ENCODE results near the gene SGCB.
"Not testable (repeated sequence)": the region's sequence is repeated elsewhere in the genome, so short reads cannot be mapped to it uniquely, and the experiment has no call there.

Gene SGCB, protein sequence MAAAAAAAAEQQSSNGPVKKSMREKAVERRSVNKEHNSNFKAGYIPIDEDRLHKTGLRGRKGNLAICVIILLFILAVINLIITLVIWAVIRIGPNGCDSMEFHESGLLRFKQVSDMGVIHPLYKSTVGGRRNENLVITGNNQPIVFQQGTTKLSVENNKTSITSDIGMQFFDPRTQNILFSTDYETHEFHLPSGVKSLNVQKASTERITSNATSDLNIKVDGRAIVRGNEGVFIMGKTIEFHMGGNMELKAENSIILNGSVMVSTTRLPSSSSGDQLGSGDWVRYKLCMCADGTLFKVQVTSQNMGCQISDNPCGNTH

GRCh38 chr4:52038103-52038912 is at the start of gene SGCB:
TSS of gene SGCB (minus strand) at chr4:52038299. CDS start at chr4:52038259, 40 bp downstream.
- no peak within 1 kb of the TSS for H3K27ac ChIP-seq (ENCODE audit: low read depth, low read length)

GRCh38 chr4:52086425-52086824 is 48.3 kb upstream of the SGCB start:
- not testable (repeated sequence) for H3K4me1 ChIP-seq (ENCODE audit: control insufficient read depth, low read length); H3F3A ChIP-seq (ENCODE audit: control insufficient read depth, insufficient read depth); H3K4me3 ChIP-seq (ENCODE audit: low read length); H3K4me2 ChIP-seq (ENCODE audit: low read length); H3K27me3 ChIP-seq (ENCODE audit: control insufficient read depth, low read length); H4K20me1 ChIP-seq (ENCODE audit: control insufficient read depth, insufficient read depth, low read depth, low read length); H3K9me2 ChIP-seq (replicated peaks; ENCODE audit: control insufficient read depth, low read length); H3K27ac ChIP-seq (ENCODE audit: low read depth, low read length); H3K36me3 ChIP-seq (ENCODE audit: control insufficient read depth, low read length); H3K79me2 ChIP-seq (ENCODE audit: control insufficient read depth, low read length); H3K9me3 ChIP-seq (ENCODE audit: control insufficient read depth, insufficient read depth, low read length)

More at GRCh38 chr4:52038103-52038912, at the start of gene SGCB:
- Histone ChIP-seq H3F3A (ENCODE audit: control insufficient read depth, insufficient read depth) (no peaks in the 10 kb centered on the region), H3K27me3 (ENCODE audit: control insufficient read depth, low read length) (no peaks in the 10 kb centered on the region), H3K9me2 (replicated peaks; ENCODE audit: control insufficient read depth, low read length) (no peaks in the 10 kb centered on the region), H3K9me3 (ENCODE audit: control insufficient read depth, insufficient read depth, low read length) (no peaks in the 10 kb centered on the region), H3K4me2 (ENCODE audit: low read length) (peak within 1 kb of the TSS; percentile 95), H3K79me2 (ENCODE audit: control insufficient read depth, low read length) (peaks cover 40% of the 10 kb centered on the region), H4K20me1 (ENCODE audit: control insufficient read depth, insufficient read depth, low read depth, low read length) (no peaks in the 10 kb centered on the region), H3K4me1 (ENCODE audit: control insufficient read depth, low read length) (peaks cover 34% of the 10 kb centered on the region), H3K4me3 (ENCODE audit: low read length) (peak within 1 kb of the TSS; percentile 82), H3K36me3 (ENCODE audit: control insufficient read depth, low read length) (no peaks in the 10 kb centered on the region; the same call in none of the 2 replicates)
- TF ChIP-seq, protein P1, sequence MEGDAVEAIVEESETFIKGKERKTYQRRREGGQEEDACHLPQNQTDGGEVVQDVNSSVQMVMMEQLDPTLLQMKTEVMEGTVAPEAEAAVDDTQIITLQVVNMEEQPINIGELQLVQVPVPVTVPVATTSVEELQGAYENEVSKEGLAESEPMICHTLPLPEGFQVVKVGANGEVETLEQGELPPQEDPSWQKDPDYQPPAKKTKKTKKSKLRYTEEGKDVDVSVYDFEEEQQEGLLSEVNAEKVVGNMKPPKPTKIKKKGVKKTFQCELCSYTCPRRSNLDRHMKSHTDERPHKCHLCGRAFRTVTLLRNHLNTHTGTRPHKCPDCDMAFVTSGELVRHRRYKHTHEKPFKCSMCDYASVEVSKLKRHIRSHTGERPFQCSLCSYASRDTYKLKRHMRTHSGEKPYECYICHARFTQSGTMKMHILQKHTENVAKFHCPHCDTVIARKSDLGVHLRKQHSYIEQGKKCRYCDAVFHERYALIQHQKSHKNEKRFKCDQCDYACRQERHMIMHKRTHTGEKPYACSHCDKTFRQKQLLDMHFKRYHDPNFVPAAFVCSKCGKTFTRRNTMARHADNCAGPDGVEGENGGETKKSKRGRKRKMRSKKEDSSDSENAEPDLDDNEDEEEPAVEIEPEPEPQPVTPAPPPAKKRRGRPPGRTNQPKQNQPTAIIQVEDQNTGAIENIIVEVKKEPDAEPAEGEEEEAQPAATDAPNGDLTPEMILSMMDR (IDR thresholded peaks at IDR 0.05; ENCODE audit: low read depth, low read length, poor library complexity, severe bottlenecking) = no peak
- TF ChIP-seq EZH2phosphoT487 (IDR thresholded peaks at IDR 0.05; ENCODE audit: borderline replicate concordance, low read length) = no peak

- Histone ChIP-seq H4K20me1 (ENCODE audit: control insufficient read depth, insufficient read depth, low read depth, low read length) (no peaks in the 10 kb centered on the region), H3K79me2 (ENCODE audit: control insufficient read depth, low read length) (no peaks in the 10 kb centered on the region), H3K9me3 (ENCODE audit: control insufficient read depth, insufficient read depth, low read length) (no peaks in the 10 kb centered on the region), H3K4me3 (ENCODE audit: low read length) (no peak overlapping the region), H3K36me3 (ENCODE audit: control insufficient read depth, low read length) (no peaks in the 10 kb centered on the region), H3K27me3 (ENCODE audit: control insufficient read depth, low read length) (no peaks in the 10 kb centered on the region), H3K9me2 (replicated peaks; ENCODE audit: control insufficient read depth, low read length) (no peaks in the 10 kb centered on the region), H3K27ac (ENCODE audit: low read depth, low read length) (no peak overlapping the region), H3K4me1 (ENCODE audit: control insufficient read depth, low read length) (no peaks in the 10 kb centered on the region), H3K4me2 (ENCODE audit: low read length) (no peak overlapping the region), H3F3A (ENCODE audit: control insufficient read depth, insufficient read depth) (no peaks in the 10 kb centered on the region)
- TF ChIP-seq, protein P1 (IDR thresholded peaks at IDR 0.05; ENCODE audit: low read depth, low read length, poor library complexity, severe bottlenecking) = no peak
- TF ChIP-seq EZH2phosphoT487 (IDR thresholded peaks at IDR 0.05; ENCODE audit: borderline replicate concordance, low read length) = no peak
Observed at GRCh38 chr4:52081216-52081615, 43.1 kb upstream of the SGCB start.

DNA sequence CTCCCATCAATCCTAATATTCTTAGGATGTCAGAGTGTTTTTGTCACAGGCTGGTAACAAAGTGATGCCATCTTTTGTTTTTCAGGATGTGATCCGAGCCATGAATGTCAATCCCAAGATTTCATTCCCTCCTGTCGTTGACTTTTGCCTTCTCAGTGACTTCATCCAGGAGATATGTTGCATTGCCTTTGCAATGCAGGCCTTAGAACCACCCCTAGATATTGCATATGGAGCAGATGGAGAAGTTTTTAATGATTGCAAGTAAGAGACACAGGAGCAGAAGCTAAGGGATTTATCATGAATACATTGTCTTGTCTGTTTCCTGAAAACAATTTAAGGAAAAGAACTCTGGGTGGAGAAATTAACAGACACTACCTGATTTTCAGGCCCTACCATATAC is 41.6 kb upstream of the SGCB start:
- H3F3A ChIP-seq (ENCODE audit: control insufficient read depth, insufficient read depth) = no peaks in the 10 kb centered on the region
- no peak for TF ChIP-seq EZH2phosphoT487 (IDR thresholded peaks at IDR 0.05; ENCODE audit: borderline replicate concordance, low read length)
- TF ChIP-seq, protein P1 (IDR thresholded peaks at IDR 0.05; ENCODE audit: low read depth, low read length, poor library complexity, severe bottlenecking) = no peak
- no peaks in the 10 kb centered on the region for H3K9me2 ChIP-seq (replicated peaks; ENCODE audit: control insufficient read depth, low read length)
- H3K36me3 ChIP-seq (ENCODE audit: control insufficient read depth, low read length) = no peaks in the 10 kb centered on the region
- no peak overlapping the region for H3K4me2 ChIP-seq (ENCODE audit: low read length)
- H3K79me2 ChIP-seq (ENCODE audit: control insufficient read depth, low read length) = no peaks in the 10 kb centered on the region
- no peaks in the 10 kb centered on the region for H3K4me1 ChIP-seq (ENCODE audit: control insufficient read depth, low read length)
- no peaks in the 10 kb centered on the region for H4K20me1 ChIP-seq (ENCODE audit: control insufficient read depth, insufficient read depth, low read depth, low read length)
- H3K4me3 ChIP-seq (ENCODE audit: low read length) = no peak overlapping the region
- H3K27ac ChIP-seq (ENCODE audit: low read depth, low read length) = no peak overlapping the region
- no peaks in the 10 kb centered on the region for H3K9me3 ChIP-seq (ENCODE audit: control insufficient read depth, insufficient read depth, low read length)
- H3K27me3 ChIP-seq (ENCODE audit: control insufficient read depth, low read length) = no peaks in the 10 kb centered on the region

All from DOHH2 (cell line).